ENCODE data around the gene ATP2A3. TPM values are rescaled to one million over a fixed set of nuclear protein-coding genes. Genes with fewer than 3 reads are reported as not detected.

The ATP2A3 gene
- total RNA-seq, 1 experiment from 2014 or later: 13.3 TPM

- no peak overlapping the region for H3K56ac ChIP-seq (ENCODE audit: insufficient read length, low read depth, low read length)
- Mint-ChIP-seq H3K27ac (no peak overlapping the region), H3K27me3 (ENCODE audit: low read depth) (peaks cover 13% of the 10 kb centered on the region), H3K4me3 (no peak overlapping the region), H3K9me3 (no peaks in the 10 kb centered on the region; a peak in 2 of 5 replicates), H3K4me1 (peaks cover 13 to 24% of the 10 kb centered on the region in 2 experiments), H3K36me3 (ENCODE audit: insufficient read depth in 1 of 3, low read depth in 3 of 3) (no peaks in the 10 kb centered on the region)
- no peak overlapping the region for H2BK5ac ChIP-seq (ENCODE audit: insufficient read length, low read length)
- no peak overlapping the region for H4K8ac ChIP-seq (replicated peaks; ENCODE audit: insufficient read length, low read depth, low read length)
- no peak overlapping the region for H2AFZ ChIP-seq (ENCODE audit: low read length)
- TF ChIP-seq, protein P1, sequence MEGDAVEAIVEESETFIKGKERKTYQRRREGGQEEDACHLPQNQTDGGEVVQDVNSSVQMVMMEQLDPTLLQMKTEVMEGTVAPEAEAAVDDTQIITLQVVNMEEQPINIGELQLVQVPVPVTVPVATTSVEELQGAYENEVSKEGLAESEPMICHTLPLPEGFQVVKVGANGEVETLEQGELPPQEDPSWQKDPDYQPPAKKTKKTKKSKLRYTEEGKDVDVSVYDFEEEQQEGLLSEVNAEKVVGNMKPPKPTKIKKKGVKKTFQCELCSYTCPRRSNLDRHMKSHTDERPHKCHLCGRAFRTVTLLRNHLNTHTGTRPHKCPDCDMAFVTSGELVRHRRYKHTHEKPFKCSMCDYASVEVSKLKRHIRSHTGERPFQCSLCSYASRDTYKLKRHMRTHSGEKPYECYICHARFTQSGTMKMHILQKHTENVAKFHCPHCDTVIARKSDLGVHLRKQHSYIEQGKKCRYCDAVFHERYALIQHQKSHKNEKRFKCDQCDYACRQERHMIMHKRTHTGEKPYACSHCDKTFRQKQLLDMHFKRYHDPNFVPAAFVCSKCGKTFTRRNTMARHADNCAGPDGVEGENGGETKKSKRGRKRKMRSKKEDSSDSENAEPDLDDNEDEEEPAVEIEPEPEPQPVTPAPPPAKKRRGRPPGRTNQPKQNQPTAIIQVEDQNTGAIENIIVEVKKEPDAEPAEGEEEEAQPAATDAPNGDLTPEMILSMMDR (conservative IDR thresholded peaks at IDR 0.05): no peak
- H3K4ac ChIP-seq (ENCODE audit: low read depth, low read length): no peak overlapping the region
- no peak overlapping the region for H3K27ac ChIP-seq (ENCODE audit: insufficient read length, low read depth, low read length)
- no peak overlapping the region for H4K5ac ChIP-seq (ENCODE audit: insufficient read length, low read depth, low read length)
- DNase-seq: no peak
- H3K23me2 ChIP-seq (ENCODE audit: insufficient read length, low read depth, low read length, poor library complexity, severe bottlenecking): peaks cover 3% of the 10 kb centered on the region
- H2AK5ac ChIP-seq (ENCODE audit: insufficient read length, low read length): no peak overlapping the region
- H3K9me3 ChIP-seq (ENCODE audit: control insufficient read depth, low read depth, low read length): no peaks in the 10 kb centered on the region
- no peaks in the 10 kb centered on the region; the same call in 1 of the 2 replicates for H3K4me1 ChIP-seq (ENCODE audit: insufficient read depth, low read length)
- H4K91ac ChIP-seq (ENCODE audit: insufficient read length, low read depth, low read length): no peak overlapping the region
- no peak overlapping the region for H3K18ac ChIP-seq (ENCODE audit: insufficient read length, low read depth, low read length)
- no peak overlapping the region for H2BK120ac ChIP-seq (ENCODE audit: low read depth, low read length, poor library complexity, severe bottlenecking)
- no peaks in the 10 kb centered on the region for H3K79me1 ChIP-seq (ENCODE audit: insufficient read depth, low read depth, low read length, poor library complexity, severe bottlenecking)
- no peak overlapping the region for H3T11ph ChIP-seq (ENCODE audit: low read length)
- no peak overlapping the region for H2BK15ac ChIP-seq (ENCODE audit: low read depth, low read length)
- no peak overlapping the region for H2BK20ac ChIP-seq (ENCODE audit: low read depth, low read length, poor library complexity, severe bottlenecking)
- H4K20me1 ChIP-seq (ENCODE audit: control insufficient read depth, insufficient read depth, insufficient read length): no peaks in the 10 kb centered on the region
- no peaks in the 10 kb centered on the region for H3K79me2 ChIP-seq (ENCODE audit: insufficient read depth, low read length)
- no peak overlapping the region for H2BK12ac ChIP-seq (ENCODE audit: insufficient read length, low read depth, low read length)
- no peaks in the 10 kb centered on the region; the same call in 1 of the 2 replicates for H3K27me3 ChIP-seq (ENCODE audit: insufficient read depth, low read length)
- no CpG with 5 or more reads among the region's 3 CpGs for WGBS (ENCODE audit: extremely low coverage, insufficient read length, low lambda C conversion rate)
- H3K23ac ChIP-seq (ENCODE audit: insufficient read length, low read depth, low read length): no peak overlapping the region
- H3K14ac ChIP-seq (ENCODE audit: insufficient read depth, low read length): no peak overlapping the region
- no peak overlapping the region for H3K4me2 ChIP-seq (ENCODE audit: insufficient read depth, insufficient read length, low read length)
- no peak overlapping the region for H3K9ac ChIP-seq (ENCODE audit: extremely low read depth, insufficient read length, low read length)
These were observed 3.8 kb upstream of the ATP2A3 start for GRCh38 chr17:3968015-3968414.

Measured in H9 (cell line).